Activated T-cell treated with anti-CD3 and anti-CD28 coated beads for 4 hours (primary cell): Measurements from ENCODE around the gene CFAP410.
A peak's percentile ranks its signal among the peaks of the same experiment; 100 is the strongest.
"Not testable (repeated sequence)": the region's sequence is repeated elsewhere in the genome, so short reads cannot be mapped to it uniquely, and the experiment has no call there.

Experiments used
- DNase-seq: peaks from one replicate; pipeline ENCODE4 v3.0.0-alpha.2; 2020

Gene CFAP410

GRCh38 chr21:44315691-44316203, 23.4 kb downstream of the CFAP410 start:
- DNase-seq: no peak

GRCh38 chr21:44314561-44314960, 24.6 kb downstream of the CFAP410 start:
- DNase-seq: no peak

- no peak for DNase-seq
These were observed 25.1 kb downstream of the CFAP410 start for GRCh38 chr21:44314128-44314527.

GRCh38 chr21:44313451-44313850, 25.7 kb downstream of the CFAP410 start:
- DNase-seq: no peak

- DNase-seq: no peak
These were observed 26.5 kb downstream of the CFAP410 start for GRCh38 chr21:44312716-44313115.

GRCh38 chr21:44312089-44312488, 27.1 kb downstream of the CFAP410 start:
- no peak for DNase-seq

GRCh38 chr21:44310628-44311507, 28.3 kb downstream of the CFAP410 start:
- DNase-seq: no peak

- no peak for DNase-seq
These were observed 32.1 kb downstream of the CFAP410 start for GRCh38 chr21:44306936-44307704.

GRCh38 chr21:44305691-44306090, 33.5 kb downstream of the CFAP410 start:
- no peak for DNase-seq

GRCh38 chr21:44304877-44305293, 34.3 kb downstream of the CFAP410 start:
- DNase-seq: peak; percentile 30

GRCh38 chr21:44304011-44304616, 35.1 kb downstream of the CFAP410 start:
- no peak for DNase-seq

GRCh38 chr21:44303490-44303981, 35.7 kb downstream of the CFAP410 start:
- no peak for DNase-seq

- not testable (repeated sequence) for DNase-seq
These were observed 36.4 kb downstream of the CFAP410 start for GRCh38 chr21:44302573-44303401.

GRCh38 chr21:44301961-44302406, 37.2 kb downstream of the CFAP410 start:
- no peak for DNase-seq

GRCh38 chr21:44301141-44301540, 38.0 kb downstream of the CFAP410 start:
- no peak for DNase-seq

- DNase-seq: peak; percentile 41
These were observed 38.8 kb downstream of the CFAP410 start for GRCh38 chr21:44300262-44300959.

- peak; percentile 21 for DNase-seq
These were observed 39.5 kb downstream of the CFAP410 start, which contains the start of gene PFKL for GRCh38 chr21:44299458-44300261. Gene PFKL, plus strand, starts transcription at chr21:44300053. Its CDS starts 53 bp downstream, at chr21:44300106.

- no peak for DNase-seq
These were observed 40.1 kb downstream of the CFAP410 start for GRCh38 chr21:44299085-44299457.

- DNase-seq: no peak
These were observed 40.9 kb downstream of the CFAP410 start for GRCh38 chr21:44298301-44298700.

GRCh38 chr21:44297525-44298290, 41.5 kb downstream of the CFAP410 start:
- DNase-seq: peak; percentile 71
